22Rv1 (cell line): ENCODE data around the gene FOSL1.

Experiments
- CTCF ChIP-seq: fragments of 450-650 bp; IDR thresholded peaks from 2 replicates; pipeline ENCODE4 v1.5.1; 2017; ENCODE audit warnings: mild to moderate bottlenecking
- ZFX ChIP-seq: fragments of 450-650 bp; IDR thresholded peaks from 2 replicates; pipeline ENCODE4 v1.6.1; 2017; ENCODE audit warnings: antibody characterized with exemption, borderline replicate concordance

- TF ChIP-seq CTCF (no peak), ZFX (no peak)
These were observed 16.2 kb upstream of the FOSL1 start for GRCh38 chr11:65916391-65916790.
